ENCODE measurements around the gene FOXL3. TPM values are rescaled to one million over a fixed set of nuclear protein-coding genes. Genes with fewer than 3 reads are reported as not detected.

Gene FOXL3
- total and polyA plus RNA-seq, 2 experiments from 2014 or later = not detected

GRCh38 chr7:272108-272615 is 17.8 kb upstream of the FOXL3 start:
- Histone ChIP-seq H3K27me3 (no peaks in the 10 kb centered on the region), H3K27ac (no peak overlapping the region), H3K4me2 (no peak overlapping the region), H3K9me3 (ENCODE audit: low read depth) (no peaks in the 10 kb centered on the region), H3K9me2 (replicated peaks; ENCODE audit: insufficient read depth) (no peaks in the 10 kb centered on the region), H2AFZ (no peak overlapping the region), H3K36me3 (replicated peaks; ENCODE audit: insufficient read depth, low read depth) (no peaks in the 10 kb centered on the region), H3K4me3 (no peak overlapping the region), H3K4me1 (ENCODE audit: insufficient read depth) (no peaks in the 10 kb centered on the region), H4K20me1 (ENCODE audit: insufficient read depth, poor library complexity, severe bottlenecking) (no peaks in the 10 kb centered on the region), H3K79me2 (no peaks in the 10 kb centered on the region)
- WGBS (ENCODE audit: low lambda C conversion rate, missing lambda C conversion rate) = 87% methylated on average over 15 of the region's 18 CpGs
- no peak for DNase-seq (ENCODE audit: low spot score)
- TF ChIP-seq EZH2phosphoT487 (IDR thresholded peaks at IDR 0.05; ENCODE audit: low read depth, severe bottlenecking, unreplicated experiment) (no peak), CTCF (IDR thresholded peaks at IDR 0.05; ENCODE audit: poor library complexity) (no peak), EZH2 (IDR thresholded peaks at IDR 0.05; ENCODE audit: borderline replicate concordance) (no peak)

GRCh38 chr7:272631-273030 is 17.3 kb upstream of the FOXL3 start:
- Histone ChIP-seq H3K4me1 (ENCODE audit: insufficient read depth) (no peaks in the 10 kb centered on the region), H3K4me2 (no peak overlapping the region), H3K36me3 (replicated peaks; ENCODE audit: insufficient read depth, low read depth) (no peaks in the 10 kb centered on the region), H3K27ac (no peak overlapping the region), H2AFZ (no peak overlapping the region), H3K79me2 (no peaks in the 10 kb centered on the region), H3K4me3 (no peak overlapping the region), H3K27me3 (no peaks in the 10 kb centered on the region), H3K9me2 (replicated peaks; ENCODE audit: insufficient read depth) (no peaks in the 10 kb centered on the region), H3K9me3 (ENCODE audit: low read depth) (no peaks in the 10 kb centered on the region), H4K20me1 (ENCODE audit: insufficient read depth, poor library complexity, severe bottlenecking) (no peaks in the 10 kb centered on the region)
- TF ChIP-seq CTCF (IDR thresholded peaks at IDR 0.05; ENCODE audit: poor library complexity) (no peak), EZH2 (IDR thresholded peaks at IDR 0.05; ENCODE audit: borderline replicate concordance) (no peak), EZH2phosphoT487 (IDR thresholded peaks at IDR 0.05; ENCODE audit: low read depth, severe bottlenecking, unreplicated experiment) (no peak)
- no peak for DNase-seq (ENCODE audit: low spot score)
- WGBS (ENCODE audit: low lambda C conversion rate, missing lambda C conversion rate) = 80% methylated on average over 14 of the region's 14 CpGs

- H3K4me3 ChIP-seq = no peak overlapping the region
- no peak overlapping the region for H2AFZ ChIP-seq
- no peaks in the 10 kb centered on the region for H3K9me2 ChIP-seq (replicated peaks; ENCODE audit: insufficient read depth)
- H3K36me3 ChIP-seq (replicated peaks; ENCODE audit: insufficient read depth, low read depth) = no peaks in the 10 kb centered on the region
- H3K27ac ChIP-seq = no peak overlapping the region
- no peak for TF ChIP-seq EZH2phosphoT487 (IDR thresholded peaks at IDR 0.05; ENCODE audit: low read depth, severe bottlenecking, unreplicated experiment)
- TF ChIP-seq EZH2 (IDR thresholded peaks at IDR 0.05; ENCODE audit: borderline replicate concordance) = no peak
- TF ChIP-seq CTCF (IDR thresholded peaks at IDR 0.05; ENCODE audit: poor library complexity) = no peak
- no peaks in the 10 kb centered on the region for H3K27me3 ChIP-seq
- H3K4me2 ChIP-seq = no peak overlapping the region
- DNase-seq (ENCODE audit: low spot score) = no peak
- H4K20me1 ChIP-seq (ENCODE audit: insufficient read depth, poor library complexity, severe bottlenecking) = no peaks in the 10 kb centered on the region
- no peaks in the 10 kb centered on the region for H3K4me1 ChIP-seq (ENCODE audit: insufficient read depth)
- no peaks in the 10 kb centered on the region for H3K79me2 ChIP-seq
- no peaks in the 10 kb centered on the region for H3K9me3 ChIP-seq (ENCODE audit: low read depth)
- WGBS (ENCODE audit: low lambda C conversion rate, missing lambda C conversion rate) = 80% methylated on average over 7 of the region's 7 CpGs
Observed at GRCh38 chr7:273327-273726, 16.6 kb upstream of the FOXL3 start.

GRCh38 chr7:274266-274665 is 15.7 kb upstream of the FOXL3 start:
- Histone ChIP-seq H3K27ac (no peak overlapping the region), H4K20me1 (ENCODE audit: insufficient read depth, poor library complexity, severe bottlenecking) (no peaks in the 10 kb centered on the region), H3K4me3 (no peak overlapping the region), H3K79me2 (no peaks in the 10 kb centered on the region), H3K9me2 (replicated peaks; ENCODE audit: insufficient read depth) (no peaks in the 10 kb centered on the region), H3K4me2 (no peak overlapping the region), H3K9me3 (ENCODE audit: low read depth) (no peaks in the 10 kb centered on the region), H3K4me1 (ENCODE audit: insufficient read depth) (no peaks in the 10 kb centered on the region), H3K27me3 (no peaks in the 10 kb centered on the region), H2AFZ (no peak overlapping the region), H3K36me3 (replicated peaks; ENCODE audit: insufficient read depth, low read depth) (no peaks in the 10 kb centered on the region)
- no peak for DNase-seq (ENCODE audit: low spot score)
- WGBS (ENCODE audit: low lambda C conversion rate, missing lambda C conversion rate) = 43% methylated on average over 2 of the region's 2 CpGs
- TF ChIP-seq EZH2 (IDR thresholded peaks at IDR 0.05; ENCODE audit: borderline replicate concordance) (no peak), CTCF (IDR thresholded peaks at IDR 0.05; ENCODE audit: poor library complexity) (no peak), EZH2phosphoT487 (IDR thresholded peaks at IDR 0.05; ENCODE audit: low read depth, severe bottlenecking, unreplicated experiment) (no peak)

All from hepatocyte (in vitro differentiated cells).